Measurements from ENCODE around the gene SLC25A3.
"Not testable (repeated sequence)": the region's sequence is repeated elsewhere in the genome, so short reads cannot be mapped to it uniquely, and the experiment has no call there.

Gene SLC25A3

DNA sequence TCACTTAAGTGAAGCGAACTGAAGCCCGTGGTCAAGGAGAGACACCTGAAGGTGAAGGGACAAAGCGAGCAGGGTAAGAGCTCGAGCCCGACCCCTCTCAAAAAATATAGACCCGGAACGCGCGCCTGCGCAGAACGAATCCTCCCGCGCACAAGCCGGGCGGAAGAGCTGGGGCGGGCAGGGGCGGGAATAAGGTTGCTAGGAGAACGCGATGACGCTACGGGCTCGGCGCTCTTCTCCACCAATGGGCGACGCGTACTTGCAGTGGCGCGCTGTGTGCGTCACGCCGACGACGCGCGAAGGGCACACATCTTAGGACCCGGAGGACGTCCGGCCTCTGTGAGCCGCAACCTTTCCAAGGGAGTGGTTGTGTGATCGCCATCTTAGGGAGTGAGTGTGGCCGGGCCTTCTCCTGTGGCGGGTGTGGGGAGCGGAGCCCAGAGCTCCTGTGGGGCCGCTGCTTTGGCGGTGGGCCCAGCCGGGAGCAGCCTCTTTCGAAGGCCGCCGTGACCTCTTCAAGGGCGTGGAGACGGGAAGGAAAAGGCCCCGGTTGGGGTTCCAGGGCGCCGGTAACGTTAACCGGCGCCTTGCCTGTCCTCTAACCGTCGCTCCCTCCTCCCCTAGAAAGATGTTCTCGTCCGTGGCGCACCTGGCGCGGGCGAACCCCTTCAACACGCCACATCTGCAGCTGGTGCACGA lies at the start of gene SLC25A3:
Gene SLC25A3, plus strand, starts transcription at position 336 of the 699 bp plus-strand sequence. Its CDS starts 293 bp downstream, at position 629.
- in situ Hi-C loops (cut with HindIII; ENCODE audit: low sequenced_read_pairs): no loop called here

DNA sequence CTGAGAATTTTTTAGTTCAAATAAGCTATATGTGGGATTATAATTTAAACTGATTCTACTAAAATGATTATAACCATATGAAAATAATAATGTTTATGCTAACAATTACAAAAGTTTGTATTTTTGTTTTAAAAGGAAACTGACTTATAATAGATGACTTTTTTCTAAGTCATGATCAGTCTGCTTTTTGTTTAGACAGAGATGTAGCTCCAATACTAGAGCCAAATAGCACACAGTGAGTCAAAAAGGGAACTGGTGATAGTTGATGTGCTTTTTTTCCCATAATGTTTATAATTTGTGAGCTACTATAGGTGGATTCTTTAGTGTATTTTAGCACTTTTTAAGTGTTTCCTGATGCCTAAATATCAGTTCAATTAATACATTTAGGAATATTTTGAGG lies 49.8 kb upstream of the SLC25A3 start:
- in situ Hi-C loops (cut with HindIII; ENCODE audit: low sequenced_read_pairs): no loop called here

DNA sequence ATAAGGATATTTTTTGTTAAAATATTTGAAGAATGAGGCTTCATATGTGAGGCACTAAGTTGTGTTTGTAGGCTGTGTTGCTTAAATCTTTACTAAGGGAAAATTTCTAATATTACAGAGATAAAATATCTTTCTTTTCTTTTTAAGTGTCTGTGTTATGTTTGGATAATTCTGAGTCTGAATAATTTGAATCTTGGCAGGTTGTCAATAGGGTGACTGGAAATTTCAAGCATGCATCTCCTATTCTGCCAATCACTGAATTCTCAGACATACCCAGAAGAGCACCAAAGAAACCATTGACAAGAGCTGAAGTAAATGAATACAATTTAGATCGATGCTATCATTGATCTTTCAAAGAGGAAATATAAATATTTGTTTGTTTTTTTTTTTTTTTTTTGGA lies 48.7 kb upstream of the SLC25A3 start:
- in situ Hi-C loops (cut with HindIII; ENCODE audit: low sequenced_read_pairs): no loop called here

DNA sequence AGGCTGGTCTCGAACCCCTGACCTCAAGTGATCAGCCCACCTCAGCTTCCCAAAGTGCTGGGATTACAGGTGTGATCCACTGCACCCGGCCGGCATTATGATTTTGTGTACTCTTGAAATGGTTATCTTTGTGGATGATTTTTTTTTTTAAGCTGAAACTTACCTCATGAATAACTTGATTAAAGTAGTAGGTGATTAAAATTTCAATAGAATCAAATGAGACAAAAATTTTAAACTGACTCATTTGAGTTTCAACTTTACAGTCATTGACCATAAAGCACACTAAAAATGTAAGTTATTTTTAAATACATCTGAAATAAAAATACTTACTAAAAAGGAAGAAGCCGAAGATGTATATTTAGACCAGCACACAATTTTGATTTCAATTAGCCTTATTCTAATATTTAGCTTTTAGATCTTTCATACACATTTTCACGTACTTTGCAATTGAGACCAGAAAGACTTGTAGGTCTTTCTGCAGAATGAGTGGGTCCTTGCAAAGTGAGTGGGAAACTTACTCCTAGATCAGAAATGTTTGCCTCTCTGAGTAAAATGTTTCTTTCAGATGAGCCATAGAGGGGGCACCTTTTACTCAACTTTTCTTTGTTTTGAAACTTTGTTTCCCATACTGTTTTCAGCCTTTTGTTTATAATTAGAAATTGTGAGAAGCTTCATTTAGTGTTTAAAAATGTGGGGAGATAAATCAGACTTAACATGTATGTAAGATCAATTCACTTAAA lies 43.9 kb upstream of the SLC25A3 start:
- in situ Hi-C loops (cut with HindIII; ENCODE audit: low sequenced_read_pairs): no loop called here

DNA sequence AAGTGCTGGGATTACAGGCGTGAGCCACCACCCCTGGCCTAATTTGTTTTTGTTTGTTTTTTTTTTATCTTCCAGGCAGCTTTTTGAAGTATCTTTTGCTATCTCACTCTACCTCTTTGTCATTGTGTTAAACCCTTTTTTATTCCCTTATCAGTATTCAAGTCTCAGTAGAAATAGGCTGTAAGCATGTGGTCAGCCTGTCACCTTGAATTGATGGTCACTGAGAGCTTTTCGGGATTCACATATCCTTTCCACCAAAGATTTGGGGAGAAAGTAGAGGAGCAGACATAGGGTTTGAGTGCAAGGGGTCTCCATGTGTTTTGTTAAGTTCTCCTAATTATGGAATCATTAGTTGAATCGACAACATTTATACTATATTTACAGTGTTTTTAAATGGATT lies 41.7 kb upstream of the SLC25A3 start:
- in situ Hi-C loops (cut with HindIII; ENCODE audit: low sequenced_read_pairs): no loop called here

DNA sequence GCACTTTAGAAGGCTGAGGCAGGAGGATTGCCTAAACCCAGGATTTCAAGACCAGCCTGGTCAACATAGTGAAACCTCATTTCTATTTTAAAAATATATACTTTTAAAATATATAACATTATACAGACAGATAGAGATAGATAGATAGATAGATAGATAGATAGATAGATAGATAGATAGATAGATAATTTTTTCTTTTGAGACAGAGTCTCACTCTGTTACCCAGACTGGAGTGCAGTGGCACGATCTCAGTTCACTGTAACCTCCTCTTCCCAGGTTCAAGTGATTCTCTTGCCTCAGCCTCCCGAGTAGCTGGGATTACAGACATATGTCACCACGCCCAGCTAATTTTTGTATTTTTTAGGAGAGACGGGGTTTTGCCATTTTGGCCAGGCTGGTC lies 35.4 kb upstream of the SLC25A3 start:
- in situ Hi-C loops (cut with HindIII; ENCODE audit: low sequenced_read_pairs): not testable (repeated sequence)

DNA sequence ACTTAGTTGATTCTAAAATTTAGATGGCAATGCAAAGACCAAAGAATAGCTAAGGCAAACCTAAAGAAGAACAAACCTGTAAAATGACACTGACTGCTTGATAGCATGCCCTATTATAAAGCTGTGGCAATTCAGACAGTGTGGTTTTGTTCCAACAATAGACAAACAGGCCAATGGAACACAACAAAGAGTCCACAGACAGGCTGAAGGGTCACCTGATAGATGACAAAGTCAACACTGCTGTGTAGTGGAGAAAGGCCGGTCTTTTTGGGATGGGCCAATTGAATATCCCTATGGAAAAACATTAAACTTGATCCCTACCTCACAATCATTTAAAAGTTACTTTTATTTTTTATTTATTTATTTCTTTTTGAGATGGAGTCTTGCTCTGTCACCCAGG lies 33.8 kb upstream of the SLC25A3 start:
- in situ Hi-C loops (cut with HindIII; ENCODE audit: low sequenced_read_pairs): no loop called here

DNA sequence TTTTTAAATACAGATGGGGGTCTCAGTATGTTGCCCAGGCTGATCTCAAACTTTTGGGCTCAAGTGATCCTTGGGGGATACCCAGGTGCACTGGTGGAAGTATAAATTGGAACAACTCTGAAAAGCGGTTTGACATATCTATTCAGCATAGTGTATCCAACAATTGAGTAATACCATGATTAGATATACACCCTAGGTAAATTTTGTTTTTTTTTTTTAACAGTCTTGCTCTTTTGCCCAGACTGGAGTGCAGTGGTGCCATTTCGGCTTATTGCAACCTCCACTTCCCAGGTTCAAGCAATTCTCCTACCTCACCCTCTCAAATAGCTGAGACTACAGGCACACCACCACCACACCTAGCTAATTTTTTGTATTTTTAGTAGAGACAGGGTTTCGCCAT lies 31.6 kb upstream of the SLC25A3 start:
- in situ Hi-C loops (cut with HindIII; ENCODE audit: low sequenced_read_pairs): no loop called here

DNA sequence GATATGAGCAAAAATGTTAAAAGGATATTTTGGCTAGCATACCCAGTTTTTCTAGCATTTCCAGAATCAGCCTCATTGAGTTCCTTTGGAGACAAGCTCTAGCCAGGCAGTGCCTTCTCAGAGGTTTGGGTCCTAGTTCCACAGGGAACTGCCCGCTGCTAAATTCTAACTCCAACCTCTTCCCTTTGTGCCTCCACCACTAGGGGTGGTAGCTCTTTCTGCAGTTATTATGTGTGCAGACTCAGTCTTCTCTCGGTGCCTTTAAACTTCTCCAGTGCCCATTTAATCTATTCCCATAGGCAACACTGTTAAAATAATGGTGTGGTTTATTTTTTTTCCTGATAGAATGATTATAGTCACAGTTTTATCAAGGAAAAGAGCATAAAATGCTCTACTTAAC lies 21.5 kb upstream of the SLC25A3 start:
- in situ Hi-C loops (cut with HindIII; ENCODE audit: low sequenced_read_pairs): no loop called here

DNA sequence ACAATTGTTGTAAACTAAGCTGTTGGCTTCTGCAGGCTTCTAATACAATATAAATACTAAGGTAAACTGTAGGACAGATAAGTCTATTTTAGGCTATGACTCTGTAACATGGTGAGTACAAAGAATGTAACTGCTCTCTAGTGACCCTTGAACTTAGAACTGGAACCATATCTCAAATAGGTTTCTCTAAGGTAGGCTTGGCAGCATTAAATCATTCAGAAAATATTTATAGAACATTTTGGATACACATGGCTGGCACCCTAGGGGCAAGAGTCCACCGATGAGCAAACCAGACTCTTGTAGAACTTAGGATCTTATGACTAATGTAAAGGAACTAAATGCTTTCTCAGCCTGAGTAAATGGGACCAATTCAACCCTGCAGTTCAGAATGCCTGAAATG lies 19.4 kb upstream of the SLC25A3 start:
- in situ Hi-C loops (cut with HindIII; ENCODE audit: low sequenced_read_pairs): no loop called here

DNA sequence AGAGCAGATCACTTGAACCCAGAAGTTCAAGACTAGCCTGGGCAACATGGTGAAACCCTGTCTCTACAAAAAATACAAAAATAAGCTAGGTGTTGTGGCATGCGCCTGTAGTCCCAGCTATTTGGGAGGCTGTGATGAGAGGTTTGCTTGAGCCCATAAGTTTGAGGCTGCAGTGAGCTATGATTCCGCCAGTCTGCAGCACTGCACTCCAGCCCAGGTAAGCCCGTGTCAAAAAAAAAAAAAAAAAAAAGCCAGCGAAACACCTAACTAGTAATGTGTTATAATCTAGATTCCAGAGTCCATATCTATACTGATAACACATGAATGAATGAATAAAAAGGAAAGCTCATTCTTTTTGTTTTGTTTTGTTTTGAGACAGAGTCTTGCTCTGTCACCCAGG lies 18.5 kb upstream of the SLC25A3 start:
- in situ Hi-C loops (cut with HindIII; ENCODE audit: low sequenced_read_pairs): no loop called here

DNA sequence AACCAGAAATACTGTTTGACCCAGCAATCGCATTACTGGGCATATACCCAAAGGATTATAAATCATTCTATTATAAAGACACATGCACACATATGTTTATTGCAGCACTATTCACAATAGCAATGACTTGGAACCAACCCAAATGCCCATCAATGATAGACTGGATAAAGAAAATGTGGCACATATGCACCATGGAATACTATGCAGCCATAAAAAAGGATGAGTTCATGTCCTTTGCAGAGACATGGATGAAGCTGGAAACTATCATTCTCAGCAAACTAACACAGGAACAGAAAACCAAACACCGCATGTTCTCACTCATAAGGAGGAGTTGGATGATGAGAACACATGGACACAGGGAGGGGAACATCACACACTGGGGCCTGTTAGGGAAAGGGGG lies 16.7 kb upstream of the SLC25A3 start:
- in situ Hi-C loops (cut with HindIII; ENCODE audit: low sequenced_read_pairs): not testable (repeated sequence)

DNA sequence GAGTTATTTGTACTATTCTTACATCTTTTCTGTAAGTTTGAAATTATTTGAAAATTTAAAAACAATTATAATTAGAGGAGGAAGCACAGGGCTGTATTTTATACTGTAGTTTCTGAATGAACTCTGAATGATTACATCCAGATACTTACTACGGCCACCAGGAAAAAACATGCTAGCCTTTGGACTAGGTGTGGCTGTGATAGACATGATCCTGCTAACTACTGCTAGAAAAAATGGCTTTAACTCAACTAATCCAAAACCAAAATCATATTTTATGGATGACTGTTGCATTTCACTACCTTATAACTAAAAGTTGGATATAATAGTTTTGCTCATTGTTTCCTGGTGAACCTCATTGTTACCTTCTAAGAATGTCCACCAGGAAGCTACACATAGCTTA lies 15.1 kb upstream of the SLC25A3 start:
- in situ Hi-C loops (cut with HindIII; ENCODE audit: low sequenced_read_pairs): no loop called here

DNA sequence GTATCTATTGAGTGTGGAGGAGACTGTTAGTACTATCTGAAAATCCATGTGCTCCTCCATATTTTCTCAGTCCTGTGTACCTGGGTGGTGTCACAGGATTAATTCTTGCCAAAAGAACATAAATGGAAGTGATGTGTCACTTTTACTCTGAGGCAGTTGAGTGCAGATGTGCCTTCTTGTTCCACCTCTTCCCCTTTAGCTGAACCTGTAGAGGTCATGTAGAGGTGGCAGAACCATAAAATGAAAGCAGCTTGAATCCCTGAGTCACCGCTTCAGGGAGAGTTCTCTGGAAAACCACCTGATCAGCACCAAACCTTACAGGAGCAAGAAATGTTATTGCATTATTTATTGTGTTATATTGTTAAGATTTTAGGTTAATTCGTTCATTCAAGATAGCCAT lies 14.7 kb upstream of the SLC25A3 start:
- in situ Hi-C loops (cut with HindIII; ENCODE audit: low sequenced_read_pairs): no loop called here

DNA sequence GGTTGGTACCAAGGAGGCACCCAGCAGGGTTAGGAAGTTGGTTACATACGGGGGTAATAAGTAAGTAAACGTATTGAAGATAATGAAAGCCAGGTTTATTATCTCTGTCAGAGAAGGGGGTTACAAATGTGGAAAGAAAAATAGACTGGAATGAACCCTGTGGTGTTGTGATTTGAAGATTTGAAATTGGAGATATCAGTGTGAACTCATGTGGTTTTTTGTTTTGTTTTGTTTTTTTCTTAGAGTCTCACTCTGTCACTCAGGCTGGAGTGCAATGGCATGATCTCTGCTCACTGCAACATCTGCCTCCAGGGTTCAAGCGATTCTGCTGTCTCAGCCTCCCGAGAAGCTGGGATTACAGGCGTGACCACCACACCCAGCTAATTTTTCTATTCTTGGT lies 14.1 kb upstream of the SLC25A3 start:
- in situ Hi-C loops (cut with HindIII; ENCODE audit: low sequenced_read_pairs): no loop called here

DNA sequence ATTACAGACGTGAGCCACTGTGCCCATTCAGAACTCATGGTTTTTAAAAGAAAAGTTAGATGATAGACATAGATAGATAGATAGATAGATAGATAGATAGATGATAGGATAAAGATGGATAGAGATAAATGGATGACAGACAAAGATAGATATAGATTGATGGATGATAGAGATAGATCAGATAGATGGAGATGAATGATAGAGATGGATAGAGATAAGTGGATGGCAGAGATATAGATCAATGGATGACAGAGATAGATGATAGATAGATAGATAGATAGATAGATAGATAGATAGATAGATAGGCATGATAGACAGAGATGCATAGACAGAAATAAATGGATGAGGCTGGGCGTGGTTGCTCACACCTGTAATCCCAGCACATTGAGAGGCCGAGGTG lies 13.7 kb upstream of the SLC25A3 start:
- in situ Hi-C loops (cut with HindIII; ENCODE audit: low sequenced_read_pairs): no loop called here

DNA sequence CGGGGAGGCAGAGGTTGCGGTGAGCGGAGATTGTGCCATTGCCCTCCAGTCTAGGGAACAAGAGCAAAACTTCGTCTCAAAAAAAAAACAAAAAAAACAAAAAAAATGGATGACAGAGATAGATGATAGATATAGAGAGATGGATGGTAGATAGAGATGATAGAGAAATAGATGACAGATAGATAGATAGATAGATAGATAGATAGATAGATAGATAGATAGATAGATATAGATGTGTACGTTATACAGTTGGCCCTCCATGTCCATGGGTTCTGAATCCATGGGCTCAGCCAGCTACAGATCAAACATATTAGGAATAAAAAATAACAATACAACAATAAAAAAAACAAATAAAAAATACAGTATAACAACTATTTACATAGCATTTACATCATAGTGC lies 12.8 kb upstream of the SLC25A3 start:
- in situ Hi-C loops (cut with HindIII; ENCODE audit: low sequenced_read_pairs): no loop called here

DNA sequence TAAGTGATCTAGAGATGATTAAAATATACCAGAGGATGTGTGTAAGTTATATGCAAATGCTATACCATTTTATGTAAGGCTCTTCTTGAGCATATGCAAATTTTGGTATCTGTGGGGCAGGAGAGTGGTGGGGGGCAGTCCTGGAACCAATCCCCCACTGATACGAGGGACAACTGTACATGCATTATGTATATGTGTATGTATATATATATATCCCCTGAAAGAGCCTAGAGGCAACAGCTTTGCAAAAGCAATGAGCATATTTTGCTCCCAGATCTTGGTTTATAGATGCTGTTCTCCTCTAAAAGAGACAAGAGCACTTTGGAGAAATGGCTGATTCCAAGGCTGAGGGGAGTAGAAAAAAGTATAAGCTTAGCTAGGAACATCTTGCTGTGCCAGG lies 12.4 kb upstream of the SLC25A3 start:
- in situ Hi-C loops (cut with HindIII; ENCODE audit: low sequenced_read_pairs): no loop called here

DNA sequence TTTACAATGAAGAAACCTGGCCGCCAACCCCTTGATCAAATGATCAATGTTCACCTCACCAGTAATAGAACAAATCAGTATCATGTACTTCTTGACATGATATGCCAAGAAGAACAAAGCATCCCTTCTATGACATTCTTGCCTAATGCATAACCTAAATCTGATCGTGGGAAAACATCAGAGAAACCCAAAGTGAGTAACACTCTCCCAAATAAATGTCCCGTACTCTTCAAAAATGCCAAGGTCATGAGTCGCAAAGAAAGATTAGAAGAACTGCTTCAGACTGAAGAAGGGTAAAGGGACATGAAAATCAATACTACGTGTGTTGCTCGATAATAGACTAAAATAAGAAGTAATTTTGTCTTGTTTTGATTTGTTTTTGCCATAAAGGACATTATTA lies 11.4 kb upstream of the SLC25A3 start:
- in situ Hi-C loops (cut with HindIII; ENCODE audit: low sequenced_read_pairs): no loop called here

DNA sequence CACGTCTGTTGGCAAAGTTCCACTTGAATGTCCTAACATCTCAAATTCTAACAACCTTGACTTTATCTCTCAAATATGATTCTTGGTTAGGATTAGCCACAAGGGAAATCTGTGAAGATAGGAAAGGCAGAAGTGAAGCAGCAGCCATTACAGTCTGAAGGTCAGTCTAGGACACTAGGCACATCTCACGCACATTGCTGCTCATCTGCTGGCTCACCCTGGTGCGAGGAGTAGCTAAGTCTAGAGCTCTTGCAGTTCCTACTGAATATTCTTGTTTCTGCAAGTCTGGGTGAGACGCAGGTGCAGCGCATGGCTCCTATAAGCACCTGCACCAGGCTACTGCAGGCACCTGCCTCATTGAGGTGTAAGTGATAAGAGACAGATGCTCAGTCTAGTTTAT lies 6.4 kb upstream of the SLC25A3 start:
- in situ Hi-C loops (cut with HindIII; ENCODE audit: low sequenced_read_pairs): no loop called here

DNA sequence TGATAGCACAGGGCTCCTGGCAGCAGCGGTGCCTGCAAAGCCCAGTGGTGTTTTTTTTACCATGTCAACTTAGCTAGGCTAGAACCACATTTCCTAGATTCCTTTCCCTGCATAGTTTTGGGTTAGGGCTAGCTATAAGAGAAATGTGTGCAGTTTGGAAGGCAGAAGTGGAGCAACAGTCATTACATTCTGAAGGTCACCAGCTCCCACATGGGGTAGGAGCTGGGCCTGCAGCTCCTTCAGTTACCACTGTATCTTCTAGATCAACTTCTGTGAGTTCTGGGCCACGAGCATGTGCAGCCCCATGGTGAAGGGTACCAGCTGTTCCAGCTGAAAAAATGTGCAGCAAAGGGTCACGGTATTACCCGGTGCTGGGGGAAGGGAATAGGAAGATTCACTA lies 2.3 kb upstream of the SLC25A3 start:
- in situ Hi-C loops (cut with HindIII; ENCODE audit: low sequenced_read_pairs): no loop called here

DNA sequence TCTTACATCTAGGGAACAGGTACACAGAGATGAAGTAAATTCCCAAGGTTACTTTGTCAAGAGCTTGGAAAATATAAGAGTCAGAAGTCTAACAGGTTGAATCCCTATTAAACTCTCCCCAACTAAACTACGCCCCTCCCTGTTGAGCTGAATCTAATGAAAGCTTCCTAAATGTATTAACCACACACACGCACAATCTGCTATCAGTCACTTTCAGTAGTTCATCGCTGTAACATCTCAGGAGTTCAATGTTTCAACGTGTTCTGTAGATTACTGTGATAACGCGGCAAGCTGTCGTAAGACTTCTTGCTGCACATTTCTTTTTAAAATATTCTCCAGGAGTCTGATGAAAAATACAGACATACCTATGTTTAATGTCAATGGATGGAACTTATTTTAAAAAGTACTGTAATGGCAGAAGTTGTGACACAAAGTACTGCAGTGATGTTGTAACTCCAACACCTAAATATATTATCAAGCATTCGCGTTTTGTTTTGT lies 612 bp upstream of the SLC25A3 start:
- in situ Hi-C loops (cut with HindIII; ENCODE audit: low sequenced_read_pairs): no loop called here
